ENCODE measurements around the gene PSMD2.
A peak's percentile ranks its signal among the peaks of the same experiment; 100 is the strongest.

Gene PSMD2

DNA sequence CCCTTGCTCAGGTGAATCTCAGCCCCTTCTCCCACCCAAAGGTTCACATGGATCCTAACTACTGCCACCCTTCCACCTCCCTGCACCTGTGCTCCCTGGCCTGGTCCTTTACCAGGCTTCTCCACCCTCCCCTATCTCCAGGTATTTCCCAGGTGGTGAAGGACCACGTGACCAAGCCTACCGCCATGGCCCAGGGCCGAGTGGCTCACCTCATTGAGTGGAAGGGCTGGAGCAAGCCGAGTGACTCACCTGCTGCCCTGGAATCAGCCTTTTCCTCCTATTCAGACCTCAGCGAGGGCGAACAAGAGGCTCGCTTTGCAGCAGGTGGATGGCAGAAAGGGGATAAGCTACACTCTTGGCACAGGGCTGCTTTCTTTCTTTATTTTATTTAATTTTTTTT, 42.9 kb downstream of the PSMD2 start:
- no peak for DNase-seq

DNA sequence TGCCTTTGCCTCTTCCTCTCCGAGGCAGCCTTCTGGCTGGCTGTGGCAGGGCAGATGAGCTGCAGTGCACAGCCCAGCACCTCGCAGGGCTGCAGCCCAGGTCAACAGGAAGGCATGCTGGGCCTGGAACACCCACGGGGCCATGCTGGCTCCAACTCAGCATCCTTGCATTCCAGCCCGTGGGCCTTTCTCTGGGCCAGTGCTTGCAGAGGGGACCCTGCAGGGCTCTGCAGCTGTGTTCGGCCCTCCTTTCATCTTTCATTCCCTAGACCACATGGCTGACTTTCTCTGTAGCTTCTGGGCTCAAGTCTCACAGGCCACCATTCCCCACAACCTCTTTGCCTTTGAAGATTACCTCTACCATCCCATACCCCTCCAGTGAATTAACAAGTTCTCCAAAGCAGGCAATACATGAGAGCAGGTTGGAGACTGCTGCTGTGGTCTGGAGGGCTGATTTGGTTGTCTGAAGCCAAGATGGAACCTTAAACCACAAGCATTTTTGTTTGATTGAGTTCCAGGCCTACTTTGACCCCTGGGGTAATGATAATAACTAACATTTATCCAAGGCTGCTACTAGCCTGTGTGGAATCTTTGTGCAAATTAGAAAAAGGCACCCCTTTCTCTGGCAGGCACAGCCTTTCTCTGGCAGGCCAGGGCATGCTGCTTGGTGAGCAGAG, 44.3 kb downstream of the PSMD2 start:
- DNase-seq, result no peak

DNA sequence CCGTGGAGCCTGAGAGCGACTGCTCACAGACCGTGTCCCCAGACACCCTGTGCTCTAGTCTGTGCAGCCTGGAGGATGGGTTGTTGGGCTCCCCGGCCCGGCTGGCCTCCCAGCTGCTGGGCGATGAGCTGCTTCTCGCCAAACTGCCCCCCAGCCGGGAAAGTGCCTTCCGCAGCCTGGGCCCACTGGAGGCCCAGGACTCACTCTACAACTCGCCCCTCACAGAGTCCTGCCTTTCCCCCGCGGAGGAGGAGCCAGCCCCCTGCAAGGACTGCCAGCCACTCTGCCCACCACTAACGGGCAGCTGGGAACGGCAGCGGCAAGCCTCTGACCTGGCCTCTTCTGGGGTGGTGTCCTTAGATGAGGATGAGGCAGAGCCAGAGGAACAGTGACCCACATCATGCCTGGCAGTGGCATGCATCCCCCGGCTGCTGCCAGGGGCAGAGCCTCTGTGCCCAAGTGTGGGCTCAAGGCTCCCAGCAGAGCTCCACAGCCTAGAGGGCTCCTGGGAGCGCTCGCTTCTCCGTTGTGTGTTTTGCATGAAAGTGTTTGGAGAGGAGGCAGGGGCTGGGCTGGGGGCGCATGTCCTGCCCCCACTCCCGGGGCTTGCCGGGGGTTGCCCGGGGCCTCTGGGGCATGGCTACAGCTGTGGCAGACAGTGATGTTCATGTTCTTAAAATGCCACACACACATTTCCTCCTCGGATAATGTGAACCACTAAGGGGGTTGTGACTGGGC, 45.7 kb downstream of the PSMD2 start:
- no peak for DNase-seq

DNA sequence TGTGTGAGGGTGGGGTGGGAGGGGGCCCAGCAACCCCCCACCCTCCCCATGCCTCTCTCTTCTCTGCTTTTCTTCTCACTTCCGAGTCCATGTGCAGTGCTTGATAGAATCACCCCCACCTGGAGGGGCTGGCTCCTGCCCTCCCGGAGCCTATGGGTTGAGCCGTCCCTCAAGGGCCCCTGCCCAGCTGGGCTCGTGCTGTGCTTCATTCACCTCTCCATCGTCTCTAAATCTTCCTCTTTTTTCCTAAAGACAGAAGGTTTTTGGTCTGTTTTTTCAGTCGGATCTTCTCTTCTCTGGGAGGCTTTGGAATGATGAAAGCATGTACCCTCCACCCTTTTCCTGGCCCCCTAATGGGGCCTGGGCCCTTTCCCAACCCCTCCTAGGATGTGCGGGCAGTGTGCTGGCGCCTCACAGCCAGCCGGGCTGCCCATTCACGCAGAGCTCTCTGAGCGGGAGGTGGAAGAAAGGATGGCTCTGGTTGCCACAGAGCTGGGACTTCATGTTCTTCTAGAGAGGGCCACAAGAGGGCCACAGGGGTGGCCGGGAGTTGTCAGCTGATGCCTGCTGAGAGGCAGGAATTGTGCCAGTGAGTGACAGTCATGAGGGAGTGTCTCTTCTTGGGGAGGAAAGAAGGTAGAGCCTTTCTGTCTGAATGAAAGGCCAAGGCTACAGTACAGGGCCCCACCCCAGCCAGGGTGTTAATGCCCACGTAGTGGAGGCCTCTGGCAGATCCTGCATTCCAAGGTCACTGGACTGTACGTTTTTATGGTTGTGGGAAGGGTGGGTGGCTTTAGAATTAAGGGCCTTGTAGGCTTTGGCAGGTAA, 46.5 kb downstream of the PSMD2 start:
- DNase-seq, result peak; percentile 84

DNA sequence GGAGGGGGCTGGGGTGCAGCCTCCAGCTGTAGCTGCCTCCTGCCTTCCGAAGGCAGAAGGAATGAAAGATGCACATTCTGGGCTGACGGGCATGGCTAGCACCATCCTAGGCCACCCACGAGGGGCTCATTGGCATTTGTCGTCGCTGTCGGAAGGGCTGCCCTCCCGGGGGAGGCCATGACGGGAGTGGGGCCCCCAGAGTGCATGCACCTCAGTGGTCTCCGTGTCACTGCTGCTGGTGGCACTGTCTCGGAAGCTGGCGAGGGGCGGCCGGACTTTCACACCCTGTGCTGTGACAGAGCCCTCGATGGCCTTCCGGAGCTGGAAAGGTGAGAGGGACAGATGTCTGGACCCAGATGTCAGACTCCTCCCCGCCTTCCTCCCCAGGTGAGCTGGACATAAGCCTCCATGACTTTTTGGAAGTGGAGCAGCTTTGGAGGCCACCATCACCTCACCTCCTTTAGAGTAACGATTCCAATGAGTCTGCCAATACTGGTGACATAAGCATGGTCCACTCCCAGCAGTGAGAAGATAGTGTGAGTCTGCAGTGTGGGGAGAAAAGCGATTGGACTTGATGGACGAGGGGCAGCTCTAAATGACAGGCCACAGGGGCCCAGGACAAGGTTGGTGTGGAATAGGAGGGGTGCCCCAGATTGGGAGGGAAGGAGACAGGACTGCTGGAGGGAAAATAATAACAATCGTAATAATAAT, 47.6 kb downstream of the PSMD2 start:
- DNase-seq, result no peak

DNA sequence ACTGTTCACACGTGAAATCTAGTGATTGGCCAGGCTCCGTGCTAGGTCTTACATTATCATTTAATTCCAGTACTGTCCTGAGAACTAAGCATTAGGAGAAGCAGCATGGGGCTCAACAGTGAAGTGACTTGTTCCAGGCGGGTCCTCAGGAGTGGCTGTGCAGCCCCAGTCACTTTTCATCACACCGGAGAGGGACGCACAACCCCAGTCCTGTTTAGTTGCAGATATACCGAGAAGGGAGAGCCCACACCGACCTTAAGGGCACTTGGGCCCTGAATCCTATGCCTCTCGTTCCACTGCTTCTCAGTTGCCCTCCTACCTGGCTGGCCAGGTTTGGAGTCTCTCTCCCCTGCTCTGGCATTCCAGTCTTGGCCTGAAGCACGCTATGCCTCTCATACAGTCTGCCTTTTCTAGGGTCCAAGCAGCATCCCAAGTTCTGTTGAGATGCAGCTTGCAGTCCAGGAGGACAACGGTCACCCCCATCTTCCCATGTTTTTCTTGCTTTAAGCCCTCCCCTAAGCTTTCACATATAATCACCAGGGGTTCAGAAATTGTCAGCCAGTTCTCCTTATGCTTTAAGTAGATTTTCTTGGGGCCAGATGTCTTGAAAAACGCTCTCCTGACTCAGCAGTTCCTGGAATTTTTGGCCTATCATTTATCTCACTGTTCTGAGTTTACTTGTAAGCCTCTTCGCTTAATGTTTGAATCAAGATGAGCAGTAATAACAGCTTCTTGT, 48.4 kb downstream of the PSMD2 start:
- DNase-seq, result peak; percentile 76

DNA sequence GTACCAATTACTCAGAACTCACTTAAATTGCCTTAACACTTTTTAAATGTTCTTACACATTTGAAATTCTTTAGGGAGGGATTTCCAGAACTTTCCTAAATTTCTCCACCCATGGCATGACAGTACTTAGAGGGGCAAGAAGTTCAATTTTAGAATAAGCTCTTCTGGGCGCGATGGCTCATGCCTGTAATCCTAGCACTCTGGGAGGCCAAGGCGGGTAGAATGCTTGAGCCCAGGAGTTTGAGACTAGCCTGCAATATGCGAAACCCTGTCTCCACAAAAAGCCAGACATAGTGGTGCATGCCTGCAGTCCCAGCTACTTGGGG, 49.0 kb downstream of the PSMD2 start:
- DNase-seq, result peak; percentile 66

DNA sequence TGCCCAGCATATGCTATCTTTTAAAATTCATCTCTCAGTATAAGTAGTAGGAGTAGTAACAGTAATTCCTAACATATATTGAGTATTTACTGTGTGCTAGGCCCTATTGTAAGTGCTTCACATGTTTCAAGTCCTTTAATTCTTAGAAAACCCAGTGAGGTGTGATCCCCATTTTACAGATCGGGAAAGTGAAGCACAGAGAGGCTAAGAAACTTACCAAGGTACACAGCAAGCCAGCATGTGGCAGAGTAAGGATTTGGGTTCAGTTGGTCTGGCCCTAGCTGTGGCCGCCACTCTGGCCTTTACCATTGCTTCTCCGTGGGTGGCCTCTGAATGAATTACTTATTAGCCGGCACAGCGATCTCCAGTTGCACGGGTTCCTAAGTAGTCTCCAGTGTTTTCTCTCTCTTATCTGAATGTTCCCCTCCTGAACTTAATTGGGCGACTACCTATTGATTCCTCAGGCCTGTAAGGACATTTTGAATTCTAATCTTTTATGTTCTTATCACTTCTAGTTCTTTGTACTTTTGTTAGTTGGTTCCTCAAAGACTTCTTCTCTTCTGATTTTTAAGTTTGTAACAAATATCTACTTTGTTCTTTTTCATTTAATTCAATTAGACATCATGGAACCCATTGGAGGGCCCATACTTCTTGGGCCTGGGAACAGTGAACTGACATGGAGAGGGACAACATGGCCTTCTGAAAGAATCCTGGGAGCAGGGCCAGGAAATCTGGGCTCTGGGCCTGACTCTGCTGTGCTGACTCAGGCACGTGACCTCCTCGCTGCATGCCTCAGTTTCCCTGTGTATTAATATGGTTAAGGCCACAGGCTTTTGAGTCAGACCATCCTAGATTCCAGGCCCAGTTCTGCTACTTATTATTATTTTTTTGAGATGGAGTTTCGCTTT, 50.8 kb downstream of the PSMD2 start:
- DNase-seq, result no peak

DNA sequence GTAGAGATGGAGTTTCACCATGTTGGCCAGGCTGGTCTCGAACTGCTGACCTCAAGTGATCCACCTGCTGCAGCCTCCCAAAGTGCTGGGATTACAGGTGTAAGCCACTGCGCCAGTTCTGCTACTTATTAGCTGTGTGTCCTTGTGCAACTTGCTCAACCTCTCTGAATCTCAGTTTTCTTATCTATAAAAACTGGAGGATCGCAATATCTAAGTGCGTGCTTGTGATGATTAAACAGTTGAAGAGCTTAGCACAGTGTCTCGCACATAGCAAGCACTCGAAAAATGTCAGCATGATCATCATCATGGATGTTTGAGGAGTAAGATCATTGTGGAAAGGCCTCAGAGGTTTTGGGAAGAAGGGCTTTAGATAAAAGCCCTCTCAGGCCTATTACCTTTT, 51.6 kb downstream of the PSMD2 start:
- DNase-seq, result no peak

DNA sequence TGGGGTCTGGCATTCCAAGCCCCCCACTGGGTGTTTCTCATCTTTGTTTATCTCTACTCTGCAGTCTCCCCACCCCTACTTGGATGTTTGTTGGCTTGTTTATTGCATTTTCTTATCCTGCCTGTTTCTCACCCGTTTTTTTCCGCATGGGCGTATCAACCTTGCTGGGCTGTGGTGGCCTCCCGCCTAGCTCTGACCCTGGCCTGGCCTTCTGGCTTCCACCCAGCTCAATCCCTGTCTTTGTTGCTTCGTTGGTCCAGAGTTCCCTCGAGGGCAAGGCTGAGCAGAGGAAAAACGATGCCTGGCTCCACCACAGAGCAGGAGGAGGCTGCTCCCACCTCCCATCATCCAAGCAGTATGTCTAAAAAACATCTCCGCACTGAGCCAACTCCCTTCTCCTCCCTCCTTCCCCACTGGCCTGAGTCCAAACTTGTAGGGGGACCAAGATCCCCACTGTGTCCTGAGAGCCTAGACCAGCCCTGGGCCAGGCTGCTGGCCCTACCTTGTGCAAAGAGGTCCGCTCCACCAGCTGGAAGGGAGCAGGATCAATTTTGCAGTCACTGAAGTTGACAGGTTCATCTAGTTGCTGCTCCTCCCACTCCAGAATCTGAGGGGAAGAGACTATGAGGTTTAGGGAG, 52.6 kb downstream of the PSMD2 start:
- DNase-seq, result no peak

DNA sequence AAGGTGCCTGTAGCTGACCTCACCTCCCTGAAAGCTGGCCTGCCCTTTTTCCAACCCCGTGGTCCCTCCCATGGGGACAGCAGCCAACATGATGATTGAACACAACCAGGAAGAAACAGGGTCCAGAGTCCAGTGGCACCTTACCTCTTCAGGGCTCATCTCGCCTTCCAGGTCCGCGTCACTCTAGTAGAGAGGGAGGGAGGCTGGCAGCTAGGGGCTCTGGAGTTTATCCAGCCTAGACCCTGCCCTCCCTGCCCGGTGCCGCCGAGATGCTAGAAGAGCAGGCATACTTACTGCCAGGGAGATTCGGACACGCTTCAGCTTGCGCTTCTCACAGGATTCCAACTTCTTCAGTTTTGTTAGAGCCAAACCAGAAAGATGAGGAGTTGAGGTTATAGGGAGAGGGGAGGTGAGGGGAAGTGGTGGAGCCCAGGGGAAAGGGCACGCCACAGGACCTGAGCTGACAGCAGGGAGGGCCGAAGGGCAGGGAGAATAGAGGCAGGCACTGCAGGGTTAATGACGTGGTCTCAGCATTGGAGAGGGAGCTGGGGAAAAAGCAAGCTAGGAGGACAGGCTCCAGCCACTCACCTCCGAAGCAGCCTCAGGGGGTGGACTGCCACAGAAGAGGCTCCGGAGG, 53.2 kb downstream of the PSMD2 start:
- DNase-seq, result no peak

DNA sequence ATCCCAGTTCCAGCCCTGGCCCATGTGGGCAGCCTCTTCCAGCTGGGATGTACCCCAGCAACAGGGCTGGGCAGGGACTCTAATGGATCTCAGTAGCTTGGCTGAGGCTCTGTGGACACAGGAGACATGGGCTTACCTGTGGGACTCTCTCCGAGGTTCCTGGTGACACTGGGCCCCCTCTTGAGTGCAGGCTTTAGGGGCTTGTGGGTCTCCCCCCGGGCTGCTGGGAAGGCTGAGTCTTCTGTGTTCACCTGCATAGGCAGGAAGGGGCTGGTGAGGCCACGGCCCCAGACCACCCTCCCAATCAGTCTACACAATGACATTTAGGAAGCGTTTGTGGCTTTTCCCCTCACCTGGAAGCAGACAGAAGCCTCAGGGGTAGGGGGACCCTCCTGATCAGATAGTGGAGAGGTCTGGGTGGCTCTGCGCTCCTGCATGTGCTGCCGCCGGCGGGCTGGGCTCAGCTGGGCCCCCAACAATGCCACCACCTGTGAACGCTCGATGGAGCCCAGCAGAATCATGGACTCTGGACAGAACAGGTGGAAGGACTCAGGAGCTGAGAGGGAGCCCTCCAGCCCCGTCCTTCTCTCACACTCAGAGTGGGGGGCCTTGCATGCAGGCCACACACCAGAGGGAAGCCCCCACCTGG, 54.0 kb downstream of the PSMD2 start:
- no peak for DNase-seq

DNA sequence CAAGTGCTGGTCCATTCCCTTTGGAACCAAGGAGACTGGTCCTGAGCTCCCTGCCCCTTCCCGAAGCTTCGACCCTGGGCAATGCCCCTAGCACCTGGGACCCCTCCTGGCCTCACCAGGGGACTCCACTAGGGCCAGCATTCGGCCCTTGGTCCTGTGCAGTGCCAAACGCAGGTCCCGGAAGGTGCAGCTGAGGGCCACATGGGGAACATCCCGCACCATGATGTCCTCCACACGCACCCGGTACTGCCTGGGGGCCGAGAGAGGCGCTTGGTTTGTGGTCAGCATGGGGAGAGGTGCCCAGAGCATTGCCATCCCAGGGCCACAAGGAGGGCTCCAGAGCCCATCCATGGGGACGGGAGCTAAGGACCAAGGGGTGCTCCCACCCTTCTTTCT, 54.5 kb downstream of the PSMD2 start:
- no peak for DNase-seq

DNA sequence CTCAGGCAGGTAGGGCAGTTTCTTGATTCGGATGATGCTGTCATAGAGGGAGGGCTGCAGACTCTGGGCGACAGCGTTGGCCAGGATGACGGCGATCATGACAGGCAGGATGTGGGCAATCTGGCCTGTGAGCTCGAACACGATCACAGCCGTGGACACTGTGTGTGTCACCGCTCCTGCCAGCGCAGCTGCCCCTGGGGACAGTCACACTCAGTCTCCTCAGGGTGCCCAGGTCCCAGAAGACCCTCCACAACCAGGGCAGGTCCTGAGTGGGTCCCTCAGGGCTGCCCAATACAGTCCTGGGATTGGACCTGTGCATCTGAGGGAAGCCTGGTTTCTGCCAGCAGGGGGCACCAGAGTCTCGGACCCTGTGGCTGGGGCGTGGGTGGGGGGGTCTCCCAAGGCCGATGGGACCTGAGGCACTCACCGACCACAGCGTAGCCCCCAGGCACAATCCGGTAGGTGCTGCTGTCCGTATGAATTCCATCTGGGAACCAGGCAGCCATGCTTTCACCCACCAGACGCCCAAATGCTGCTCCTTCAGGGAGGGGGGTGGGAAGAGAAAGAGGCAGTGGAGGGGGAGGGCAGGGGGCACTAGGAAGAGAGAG, 55.2 kb downstream of the PSMD2 start:
- peak; percentile 84 for DNase-seq

DNA sequence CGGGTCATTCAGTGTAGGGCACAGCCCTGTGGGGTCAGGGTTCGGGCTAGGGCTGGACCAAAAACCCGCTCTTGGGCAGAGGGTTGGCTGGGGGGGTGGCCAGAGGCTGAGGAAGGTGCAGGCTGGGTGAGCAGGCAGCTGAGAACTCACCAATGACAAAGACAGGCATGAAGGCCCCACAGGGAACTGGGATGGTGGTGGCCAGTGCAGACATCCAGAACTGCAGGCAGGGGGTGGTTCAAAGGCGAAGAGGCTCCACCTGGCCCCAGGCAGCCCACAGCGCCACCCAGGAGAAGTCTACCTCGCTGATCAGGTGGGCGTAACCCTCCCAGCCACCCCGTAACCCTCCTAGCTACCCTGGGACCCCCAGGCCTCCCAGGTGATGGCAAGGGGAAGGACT, 55.7 kb downstream of the PSMD2 start:
- no peak for DNase-seq

DNA sequence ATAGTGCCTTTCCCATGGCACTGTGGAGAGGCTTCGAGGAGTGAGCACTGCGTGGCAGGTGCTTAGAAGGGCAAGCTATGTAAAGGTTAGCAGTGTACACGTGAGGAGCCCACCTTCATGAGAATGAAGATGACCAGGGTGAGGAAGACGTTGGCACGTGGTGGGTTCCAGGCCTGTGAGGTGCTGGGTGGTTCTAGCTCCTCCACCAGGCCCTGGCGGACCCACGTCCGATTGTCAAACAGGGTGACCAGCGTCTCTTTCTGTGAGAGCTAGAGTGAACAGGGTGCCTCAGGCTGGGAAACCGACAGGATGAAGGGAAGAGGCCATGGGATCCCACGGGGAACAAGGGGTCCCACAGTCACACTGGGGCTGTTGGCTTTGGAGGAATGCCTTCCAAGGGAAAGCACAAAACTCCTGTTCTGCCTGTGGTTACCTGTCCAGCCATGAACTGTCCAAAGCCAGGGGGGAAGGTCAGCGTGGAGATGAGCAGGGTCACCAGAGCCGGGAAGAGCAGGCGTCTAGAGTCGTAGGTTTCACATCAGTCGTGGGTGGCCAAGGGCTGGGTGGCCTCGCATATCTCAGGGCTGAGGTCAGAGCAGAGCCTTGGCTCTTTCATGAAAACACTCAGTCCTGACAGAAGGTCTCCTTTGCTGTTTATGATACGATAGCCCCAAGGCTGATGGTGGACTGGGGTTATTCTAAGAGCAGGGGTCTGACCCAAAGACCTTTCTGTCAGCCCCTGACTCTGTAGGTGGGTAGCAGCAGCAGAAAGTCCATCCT, 56.4 kb downstream of the PSMD2 start:
- DNase-seq, result no peak

DNA sequence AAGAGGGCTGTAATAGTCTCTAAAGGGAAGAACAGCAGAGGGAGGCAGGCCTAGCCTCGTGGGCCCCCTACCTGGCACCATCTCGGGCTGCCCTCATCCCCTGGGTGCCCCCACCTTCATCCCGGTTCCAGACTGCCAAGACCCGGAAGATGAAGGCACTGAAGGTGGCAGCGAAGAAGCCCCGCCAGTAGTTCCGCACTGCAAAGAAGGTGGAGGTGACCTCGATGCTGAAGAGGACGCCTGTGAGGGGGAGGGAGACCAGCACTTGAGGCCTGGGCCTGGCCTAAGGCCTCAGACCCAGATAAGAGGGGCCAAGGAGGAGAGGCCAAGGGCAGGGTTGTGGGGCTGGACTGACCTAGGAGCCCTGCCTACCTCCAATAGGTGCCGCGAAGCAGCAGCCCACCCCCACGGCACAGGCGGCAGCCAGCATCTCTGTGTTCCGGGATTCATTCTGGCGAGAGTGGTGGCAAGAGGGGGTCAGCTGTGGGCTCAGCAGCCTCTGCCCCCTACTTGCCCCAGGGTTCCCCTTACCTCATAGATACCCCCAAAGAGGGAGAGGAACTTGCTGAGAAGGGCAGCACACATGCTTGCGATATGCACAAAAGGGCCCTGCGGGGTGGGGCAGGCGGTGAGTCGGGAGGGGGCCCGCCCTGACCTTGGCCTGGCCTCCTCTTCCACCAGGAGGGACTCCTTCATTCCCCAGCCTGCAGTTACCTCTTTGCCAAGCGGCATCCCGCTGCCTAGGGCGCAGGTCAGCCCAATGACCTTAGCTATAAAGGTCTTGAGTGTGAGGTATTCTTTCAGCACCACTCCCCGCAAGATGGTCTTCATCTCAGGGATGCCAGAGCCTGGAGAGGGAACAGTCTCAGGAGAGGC, 58.4 kb downstream of the PSMD2 start:
- DNase-seq, result no peak
